Vagina (tissue), 2 donors: ENCODE results near the gene TMEM184B.

Experiments used
- CTCF ChIP-seq, 3 experiments: fragments of 450-650 bp in 2 of 3; fragments of 200-600 bp in 1 of 3; sonication (generic) in 1 of 3; IDR thresholded peaks; one replicate each; pipeline ENCODE4 v1.5.1; 2017 to 2019; ENCODE audit warnings: antibody characterized with exemption in 3 of 3, mild to moderate bottlenecking in 2 of 3, moderate library complexity in 2 of 3
- POLR2A ChIP-seq, 2 donors: fragments of 450-650 bp; IDR thresholded peaks; one replicate each; pipeline ENCODE4 v1.6.1; 2017; ENCODE audit warnings: antibody characterized with exemption in 2 of 2, mild to moderate bottlenecking in 2 of 2, moderate library complexity in 2 of 2

- no peak for TF ChIP-seq POLR2A (IDR thresholded peaks at IDR 0.05)
- no peak for TF ChIP-seq CTCF (IDR thresholded peaks at IDR 0.05)
Measured at GRCh38 chr22:38259370-38259769, 13.4 kb downstream of the TMEM184B start.
